Neutrophil (primary cell): Measurements from ENCODE around the gene DST.

Source experiments
- H3K27ac ChIP-seq: fragments of 200-600 bp; sonication (generic); 2 replicates; pipeline ENCODE4 v1.5.1; 2016; ENCODE audit warnings: mild to moderate bottlenecking, moderate library complexity
- H3K27me3 ChIP-seq: fragments of 200-600 bp; sonication (generic); 2 replicates; pipeline ENCODE4 v1.6.0; 2016; ENCODE audit warnings: mild to moderate bottlenecking
- H3K36me3 ChIP-seq: fragments of 200-600 bp; sonication (generic); 2 replicates; pipeline ENCODE4 v1.5.1; 2017
- H3K4me1 ChIP-seq, 2 experiments: fragments of 200-600 bp in 1 of 2; sonication (generic) in 1 of 2; 1 replicate in 1 of 2; 2 replicates in 1 of 2; pipeline versions ENCODE4 v1.5.1 to v1.6.1; 2013 to 2016; ENCODE audit warnings: low read depth in 1 of 2, low read length in 1 of 2, mild to moderate bottlenecking in 1 of 2, moderate library complexity in 1 of 2; ENCODE audit not compliant: control insufficient read depth in 1 of 2, insufficient read depth in 1 of 2
- H3K4me3 ChIP-seq, 2 experiments: fragments of 200-600 bp in 1 of 2; sonication (generic) in 1 of 2; 1 replicate in 1 of 2; 2 replicates in 1 of 2; pipeline ENCODE4 v1.5.1; 2013 to 2016; ENCODE audit warnings: low read depth in 1 of 2, low read length in 1 of 2, mild to moderate bottlenecking in 1 of 2, moderate library complexity in 1 of 2
- H3K9me3 ChIP-seq: fragments of 200-600 bp; sonication (generic); 2 replicates; pipeline ENCODE4 v1.5.1; 2016
- TF ChIP-seq, protein P1 (sequence below): fragments of 200-600 bp; sonication (generic); IDR thresholded peaks from 2 replicates; pipeline ENCODE4 v1.5.1; 2016; ENCODE audit warnings: antibody characterized with exemption

DST gene

DNA sequence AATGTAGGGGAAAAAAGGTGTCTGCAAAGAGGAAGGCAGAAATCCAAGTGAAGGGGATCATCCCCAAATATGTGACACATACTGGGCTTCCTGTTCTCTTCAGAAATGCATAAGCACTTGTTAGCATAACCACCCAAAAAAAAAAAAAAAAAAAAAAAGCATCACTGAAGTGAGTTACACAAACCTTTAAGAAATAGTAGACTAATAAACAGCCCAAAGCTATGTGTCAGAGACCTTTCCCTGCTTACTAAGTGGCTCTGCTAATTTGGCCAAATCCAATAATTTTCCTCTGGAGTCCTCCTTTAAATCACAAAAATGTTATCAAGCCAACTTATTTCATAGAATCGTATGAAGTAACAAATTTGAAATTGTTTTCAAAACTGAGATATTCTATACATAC, 7.5 kb upstream of the DST start:
- Histone ChIP-seq H3K36me3 (no peaks in the 10 kb centered on the region), H3K4me1 (no peaks in the 10 kb centered on the region), H3K27me3 (no peaks in the 10 kb centered on the region), H3K9me3 (no peaks in the 10 kb centered on the region), H3K4me3 (no peak overlapping the region), H3K27ac (no peak overlapping the region)
- TF ChIP-seq, protein P1, sequence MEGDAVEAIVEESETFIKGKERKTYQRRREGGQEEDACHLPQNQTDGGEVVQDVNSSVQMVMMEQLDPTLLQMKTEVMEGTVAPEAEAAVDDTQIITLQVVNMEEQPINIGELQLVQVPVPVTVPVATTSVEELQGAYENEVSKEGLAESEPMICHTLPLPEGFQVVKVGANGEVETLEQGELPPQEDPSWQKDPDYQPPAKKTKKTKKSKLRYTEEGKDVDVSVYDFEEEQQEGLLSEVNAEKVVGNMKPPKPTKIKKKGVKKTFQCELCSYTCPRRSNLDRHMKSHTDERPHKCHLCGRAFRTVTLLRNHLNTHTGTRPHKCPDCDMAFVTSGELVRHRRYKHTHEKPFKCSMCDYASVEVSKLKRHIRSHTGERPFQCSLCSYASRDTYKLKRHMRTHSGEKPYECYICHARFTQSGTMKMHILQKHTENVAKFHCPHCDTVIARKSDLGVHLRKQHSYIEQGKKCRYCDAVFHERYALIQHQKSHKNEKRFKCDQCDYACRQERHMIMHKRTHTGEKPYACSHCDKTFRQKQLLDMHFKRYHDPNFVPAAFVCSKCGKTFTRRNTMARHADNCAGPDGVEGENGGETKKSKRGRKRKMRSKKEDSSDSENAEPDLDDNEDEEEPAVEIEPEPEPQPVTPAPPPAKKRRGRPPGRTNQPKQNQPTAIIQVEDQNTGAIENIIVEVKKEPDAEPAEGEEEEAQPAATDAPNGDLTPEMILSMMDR = no peak

DNA sequence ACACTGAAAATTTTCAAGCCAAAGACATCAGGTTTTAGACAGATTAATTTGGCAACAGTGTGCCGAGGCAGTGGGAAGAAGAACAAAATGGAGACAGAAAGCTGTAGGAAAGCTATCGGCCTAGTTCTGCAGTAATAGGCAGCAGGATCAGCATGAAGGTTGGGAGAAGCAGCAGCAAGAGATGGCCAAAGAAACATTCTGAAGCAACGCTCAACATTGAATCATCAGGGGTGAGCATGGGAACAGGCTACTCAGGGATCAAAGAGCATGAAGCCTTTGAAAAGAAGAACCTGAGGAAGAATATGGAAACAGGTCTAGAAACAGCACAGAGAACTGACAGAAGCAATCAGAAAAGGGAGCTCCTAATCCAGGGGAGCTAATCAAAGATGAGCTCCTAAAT, 7.1 kb upstream of the DST start:
- TF ChIP-seq, protein P1 = no peak
- H3K27ac ChIP-seq = no peak overlapping the region
- no peak overlapping the region for H3K4me3 ChIP-seq
- H3K36me3 ChIP-seq = no peaks in the 10 kb centered on the region
- H3K27me3 ChIP-seq = no peaks in the 10 kb centered on the region
- no peaks in the 10 kb centered on the region for H3K4me1 ChIP-seq
- no peaks in the 10 kb centered on the region for H3K9me3 ChIP-seq

DNA sequence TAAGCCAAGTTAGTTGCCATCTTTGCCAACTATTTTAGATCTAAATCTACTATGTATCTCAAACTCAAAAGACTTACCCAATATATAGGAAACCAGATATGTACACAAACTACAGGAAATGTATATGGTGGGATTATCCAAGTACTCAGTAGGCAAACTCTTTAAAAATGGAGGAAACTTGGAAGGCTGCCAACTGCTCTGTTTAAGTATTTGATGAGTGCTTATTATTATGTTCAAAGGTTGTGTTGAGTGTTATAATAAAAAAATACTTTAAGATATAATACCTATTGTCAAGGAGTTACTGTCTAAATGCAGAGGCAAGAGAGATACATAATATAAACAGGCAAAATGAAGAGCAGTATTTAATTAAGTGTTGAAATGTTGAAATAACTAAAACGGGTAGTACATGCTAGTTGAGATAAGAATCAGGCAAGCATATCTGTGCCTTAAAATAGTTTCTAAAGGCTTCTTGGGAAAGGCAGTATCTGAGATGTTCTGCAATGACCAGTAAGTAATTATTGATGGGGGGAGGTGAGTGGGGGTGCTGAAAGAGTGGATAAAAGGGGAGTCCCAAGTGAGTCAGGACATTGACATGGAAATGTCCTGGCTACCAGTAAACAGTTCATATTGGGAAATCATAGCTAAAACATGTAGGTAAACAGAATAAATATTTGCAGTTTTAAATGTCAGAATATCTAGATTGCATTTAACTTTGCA, 6.5 kb upstream of the DST start:
- TF ChIP-seq, protein P1 = no peak
- Histone ChIP-seq H3K4me1 (no peaks in the 10 kb centered on the region), H3K9me3 (no peaks in the 10 kb centered on the region), H3K4me3 (no peak overlapping the region), H3K27ac (no peak overlapping the region), H3K27me3 (no peaks in the 10 kb centered on the region), H3K36me3 (no peaks in the 10 kb centered on the region)

DNA sequence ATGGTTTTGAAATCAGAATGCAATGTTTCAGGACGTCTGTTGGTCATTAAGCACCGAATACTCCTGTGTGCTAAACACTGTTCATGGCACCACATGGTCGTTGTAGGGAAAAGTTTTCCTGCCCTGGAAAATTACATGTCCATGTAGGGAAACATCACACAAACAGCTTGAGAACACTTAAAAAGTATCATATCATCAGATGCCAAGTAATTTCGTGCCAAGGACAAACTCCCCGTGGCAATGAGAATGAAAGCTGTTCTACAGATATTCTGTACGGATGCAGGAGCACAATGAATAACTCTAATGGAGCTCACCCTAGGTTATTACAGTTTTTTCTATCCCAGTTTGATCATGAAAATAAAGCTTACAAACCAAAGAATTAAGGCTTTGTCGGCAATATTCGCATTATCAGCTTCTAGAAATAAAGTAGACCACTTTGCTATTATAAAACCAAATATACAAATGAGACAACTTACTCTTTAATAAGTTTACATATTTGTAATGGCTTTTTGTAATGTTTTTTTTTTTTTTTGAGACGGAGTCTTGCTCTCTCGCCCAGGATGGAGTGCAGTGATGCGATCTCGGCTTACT, 4.6 kb upstream of the DST start:
- Histone ChIP-seq H3K27me3 (no peaks in the 10 kb centered on the region), H3K4me3 (no peak overlapping the region), H3K27ac (no peak overlapping the region), H3K4me1 (no peaks in the 10 kb centered on the region), H3K9me3 (no peaks in the 10 kb centered on the region), H3K36me3 (no peaks in the 10 kb centered on the region)
- TF ChIP-seq, protein P1 = no peak

DNA sequence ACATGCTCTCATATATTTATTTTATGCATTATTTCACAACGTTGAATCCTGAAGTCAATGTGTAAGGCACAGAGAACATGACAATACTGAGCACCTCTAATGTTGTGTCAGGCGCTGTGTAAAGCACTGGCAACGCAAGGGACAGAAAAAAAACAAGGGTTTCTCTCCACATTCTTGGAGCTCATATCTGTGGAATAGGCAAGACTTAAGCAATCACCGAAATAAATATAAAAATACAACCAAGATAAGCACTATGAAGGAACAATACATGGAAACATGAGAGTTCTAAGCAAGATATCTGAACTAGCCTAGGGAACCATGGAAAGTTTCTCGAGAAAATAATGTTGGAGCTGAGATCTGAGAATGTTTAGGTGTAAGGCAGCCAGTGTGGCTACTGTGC, 1.7 kb upstream of the DST start:
- Histone ChIP-seq H3K27me3 (no peaks in the 10 kb centered on the region), H3K9me3 (no peaks in the 10 kb centered on the region), H3K36me3 (no peaks in the 10 kb centered on the region), H3K27ac (no peak overlapping the region), H3K4me1 (no peaks in the 10 kb centered on the region), H3K4me3 (no peak overlapping the region)
- TF ChIP-seq, protein P1 = no peak
